K562 (cell line): Measurements from ENCODE around the gene LMBR1. TPM values are rescaled to one million over a fixed set of nuclear protein-coding genes. Genes with fewer than 3 reads are reported as not detected.
A peak's percentile ranks its signal among the peaks of the same experiment; 100 is the strongest.

ENCODE experiments used
- CAMTA2 ChIP-seq: fragments of 250-450 bp; sonication (Bioruptor Pico); conservative IDR thresholded peaks from 2 replicates; pipeline ENCODE4 v1.5.1; 2022
- CHD1 ChIP-seq: fragments of 200-600 bp; sonication (generic); IDR thresholded peaks from one replicate; pipeline ENCODE4 v1.6.1; 2012; ENCODE audit warnings: mild to moderate bottlenecking, moderate library complexity, low read length, inconsistent platforms
- DIDO1 ChIP-seq: fragments of 450-650 bp; IDR thresholded peaks from 2 replicates; pipeline ENCODE4 v1.6.1; 2016; ENCODE audit warnings: low read depth, missing biosample characterization, missing genetic modification characterization
- EGR1 ChIP-seq: fragments of 450-650 bp; conservative IDR thresholded peaks from 2 replicates; pipeline ENCODE4 v1.6.1; 2017; ENCODE audit warnings: mild to moderate bottlenecking
- FOXK1 ChIP-seq: sonication (generic); formaldehyde crosslinking; IDR thresholded peaks from 2 replicates; pipeline ENCODE4 v1.8.0; 2022; ENCODE audit warnings: missing genetic modification reagents, mild to moderate bottlenecking, borderline replicate concordance
- GATA2 ChIP-seq: sonication (generic); formaldehyde crosslinking; IDR thresholded peaks from 2 replicates; pipeline ENCODE4 v1.4.0; 2020; ENCODE audit warnings: mild to moderate bottlenecking, missing genetic modification reagents
- MYC ChIP-seq, 2 experiments: fragments of 250-450 bp in 1 of 2; sonication (Bioruptor Pico) in 1 of 2; IDR thresholded peaks; 2 replicates each; pipeline versions ENCODE4 v1.5.1 to v1.6.1; 2012 to 2021; ENCODE audit warnings: low read depth in 2 of 2, borderline replicate concordance in 1 of 2, improper control_type of control experiment in 1 of 2, low read length in 1 of 2, mild to moderate bottlenecking in 1 of 2, moderate library complexity in 1 of 2
- PCBP1 ChIP-seq: fragments of 200-400 bp; formaldehyde crosslinking; IDR thresholded peaks from 2 replicates; pipeline ENCODE4 v1.6.1; 2018; ENCODE audit warnings: mild to moderate bottlenecking, low read depth, low read length; ENCODE audit not compliant: poor library complexity, severe bottlenecking
- PRMT5 ChIP-seq: sonication (generic); formaldehyde crosslinking; IDR thresholded peaks from 2 replicates; pipeline ENCODE4 v1.5.0; 2020; ENCODE audit warnings: missing genetic modification reagents
- TAF7 ChIP-seq: fragments of 450-650 bp; IDR thresholded peaks from 2 replicates; pipeline ENCODE4 v1.6.1; 2016; ENCODE audit warnings: missing genetic modification characterization, missing compliant biosample characterization
- TOE1 ChIP-seq, 2 experiments: fragments of 450-650 bp in 1 of 2; sonication (generic) in 1 of 2; formaldehyde crosslinking in 1 of 2; IDR thresholded peaks; 2 replicates each; pipeline versions ENCODE4 v1.7.1 to v1.8.0; 2016 to 2022; ENCODE audit warnings: borderline replicate concordance in 2 of 2, mild to moderate bottlenecking in 2 of 2, antibody characterized with exemption in 1 of 2, inconsistent platforms in 1 of 2, low read depth in 1 of 2, missing genetic modification reagents in 1 of 2, moderate library complexity in 1 of 2
- YBX1 ChIP-seq: fragments of 450-650 bp; IDR thresholded peaks from 2 replicates; pipeline ENCODE4 v1.7.1; 2016; ENCODE audit warnings: mild to moderate bottlenecking
- ZC3H8 ChIP-seq: fragments of 450-650 bp; IDR thresholded peaks from 2 replicates; pipeline ENCODE4 v1.6.1; 2017
- ZNF121 ChIP-seq: sonication (generic); formaldehyde crosslinking; conservative IDR thresholded peaks from 2 replicates; pipeline ENCODE4 v1.8.0; 2022; ENCODE audit warnings: missing genetic modification reagents
- ZNF140 ChIP-seq: fragments of 250-450 bp; sonication (Bioruptor Pico); IDR thresholded peaks from 2 replicates; pipeline ENCODE4 v1.8.0; 2021; ENCODE audit warnings: moderate library complexity, mild to moderate bottlenecking, inconsistent platforms
- ZNF212 ChIP-seq: fragments of 450-650 bp; formaldehyde crosslinking; IDR thresholded peaks from 2 replicates; pipeline ENCODE4 v1.4.0; 2020; ENCODE audit warnings: mild to moderate bottlenecking
- polyA plus RNA-seq, 8 experiments: library from polyadenylated mRNA; depleted of rRNA in 4 of 8; stranded (reverse) in 5 of 8; unstranded in 3 of 8; fragments of >200 nt; fragmentation: Nextera tagmentation in 2 of 8; fragmentation: Illumina TruSeq in 1 of 8; extraction: Ambion mirVana in 2 of 8; extraction: Trizol in 1 of 8; gene quantifications; 2 replicates each; pipeline versions ENCODE4 v1.2.1 to v1.2.3, GENCODE V29; 2011 to 2014; ENCODE audit warnings: inconsistent platforms in 1 of 8, missing spikeins in 1 of 8
- total RNA-seq, 7 experiments: library from RNA; depleted of rRNA in 6 of 7; stranded (reverse); fragments of >200 nt in 6 of 7; fragmentation: Illumina TruSeq in 2 of 7; extraction: Trizol in 2 of 7; gene quantifications; 2 replicates each; pipeline versions ENCODE4 v1.2.1 to v1.2.3, GENCODE V29; 2011 to 2021; ENCODE audit warnings: low replicate concordance in 1 of 7
- TF ChIP-seq, protein P1 (sequence below), 2 experiments: fragments of 450-650 bp in 1 of 2; sonication (generic) in 1 of 2; formaldehyde crosslinking in 1 of 2; IDR thresholded peaks; 2 replicates each; pipeline versions ENCODE4 v1.7.1 to v1.9.0; 2016 to 2022; ENCODE audit warnings: inconsistent platforms in 1 of 2, mild to moderate bottlenecking in 1 of 2, missing genetic modification reagents in 1 of 2

Gene LMBR1
- total and polyA plus RNA-seq, 9 of the 15 experiments (the other 6 are each of a cell fraction or from before 2014, with no cell fraction given), result 7.7 to 90.0 (median 59.9) TPM

DNA sequence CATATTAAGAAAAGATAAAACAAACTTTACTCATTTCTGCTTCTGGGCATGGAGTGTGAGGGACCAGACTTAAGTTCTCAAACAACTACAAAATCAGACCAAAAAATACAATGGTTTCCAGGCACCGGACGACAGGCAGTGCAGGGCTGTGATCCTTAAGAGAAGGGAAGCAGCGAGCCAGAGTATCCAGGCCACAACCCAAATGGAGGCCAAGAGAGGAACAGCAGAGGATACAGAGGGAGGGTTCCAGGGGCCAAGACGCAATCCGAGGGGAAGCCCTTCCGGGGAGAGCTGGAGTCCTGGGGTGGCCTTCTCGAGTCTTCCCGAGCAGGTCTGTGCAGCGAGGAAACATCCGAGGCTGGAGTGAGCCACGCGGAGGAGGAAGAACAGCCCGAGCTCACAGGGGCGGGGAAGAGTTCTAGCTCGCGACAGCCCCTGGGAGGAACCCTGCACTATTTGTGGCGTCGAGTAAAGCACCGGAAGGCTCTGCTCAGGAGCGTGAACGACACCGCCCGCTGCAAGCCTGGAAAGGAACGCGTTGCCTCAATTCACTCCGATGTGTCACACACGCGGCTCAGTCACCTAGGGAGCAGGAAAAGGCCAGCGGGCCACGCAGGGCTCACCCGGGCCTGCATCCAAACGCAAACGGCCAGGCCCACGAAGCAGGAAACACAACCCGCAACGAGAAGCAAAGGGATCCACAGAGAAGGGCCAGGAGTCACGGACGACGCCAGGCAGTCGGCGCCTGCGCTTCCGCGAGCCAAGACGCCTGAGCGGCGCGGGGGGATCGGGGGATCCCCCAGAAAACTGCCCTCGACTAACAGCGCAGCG lies 253.3 kb downstream of the LMBR1 start (continued):
- TF ChIP-seq TOE1 (IDR thresholded peaks at IDR 0.05; ENCODE audit: borderline replicate concordance), result peak; percentile 41; the same call in 1 of the 2 replicates
- TF ChIP-seq TOE1 (CRISPR knock-in tag; IDR thresholded peaks at IDR 0.05; ENCODE audit: borderline replicate concordance, low read depth), result no peak
- peak; percentile 55 for TF ChIP-seq CHD1
- no peak for TF ChIP-seq EGR1
- TF ChIP-seq PRMT5 (CRISPR knock-in tag), result 0 out of 2 replicates have a peak, but pooled peaks have one; percentile 59
- no peak for TF ChIP-seq DIDO1
- 0 out of 2 replicates have a peak, but pooled peaks have one; percentile 17 for TF ChIP-seq ZC3H8
- no peak for TF ChIP-seq CAMTA2 (CRISPR knock-in tag)
- TF ChIP-seq GATA2, result no peak
- no peak for TF ChIP-seq YBX1
- TF ChIP-seq TAF7, result 0 out of 2 replicates have a peak, but pooled peaks have one; percentile 14
- TF ChIP-seq FOXK1 (CRISPR knock-in tag), result peak; percentile 30; the same call in 1 of the 2 replicates
- TF ChIP-seq PCBP1, result peak; percentile 41
- TF ChIP-seq ZNF140 (CRISPR knock-in tag), result no peak
- no peak for TF ChIP-seq MYC (IDR thresholded peaks at IDR 0.05; ENCODE audit: low read depth, low read length)
- TF ChIP-seq MYC (CRISPR knock-in tag; IDR thresholded peaks at IDR 0.05; ENCODE audit: borderline replicate concordance, low read depth), result peak; percentile 55; the same call in 1 of the 2 replicates
- TF ChIP-seq, protein P1, sequence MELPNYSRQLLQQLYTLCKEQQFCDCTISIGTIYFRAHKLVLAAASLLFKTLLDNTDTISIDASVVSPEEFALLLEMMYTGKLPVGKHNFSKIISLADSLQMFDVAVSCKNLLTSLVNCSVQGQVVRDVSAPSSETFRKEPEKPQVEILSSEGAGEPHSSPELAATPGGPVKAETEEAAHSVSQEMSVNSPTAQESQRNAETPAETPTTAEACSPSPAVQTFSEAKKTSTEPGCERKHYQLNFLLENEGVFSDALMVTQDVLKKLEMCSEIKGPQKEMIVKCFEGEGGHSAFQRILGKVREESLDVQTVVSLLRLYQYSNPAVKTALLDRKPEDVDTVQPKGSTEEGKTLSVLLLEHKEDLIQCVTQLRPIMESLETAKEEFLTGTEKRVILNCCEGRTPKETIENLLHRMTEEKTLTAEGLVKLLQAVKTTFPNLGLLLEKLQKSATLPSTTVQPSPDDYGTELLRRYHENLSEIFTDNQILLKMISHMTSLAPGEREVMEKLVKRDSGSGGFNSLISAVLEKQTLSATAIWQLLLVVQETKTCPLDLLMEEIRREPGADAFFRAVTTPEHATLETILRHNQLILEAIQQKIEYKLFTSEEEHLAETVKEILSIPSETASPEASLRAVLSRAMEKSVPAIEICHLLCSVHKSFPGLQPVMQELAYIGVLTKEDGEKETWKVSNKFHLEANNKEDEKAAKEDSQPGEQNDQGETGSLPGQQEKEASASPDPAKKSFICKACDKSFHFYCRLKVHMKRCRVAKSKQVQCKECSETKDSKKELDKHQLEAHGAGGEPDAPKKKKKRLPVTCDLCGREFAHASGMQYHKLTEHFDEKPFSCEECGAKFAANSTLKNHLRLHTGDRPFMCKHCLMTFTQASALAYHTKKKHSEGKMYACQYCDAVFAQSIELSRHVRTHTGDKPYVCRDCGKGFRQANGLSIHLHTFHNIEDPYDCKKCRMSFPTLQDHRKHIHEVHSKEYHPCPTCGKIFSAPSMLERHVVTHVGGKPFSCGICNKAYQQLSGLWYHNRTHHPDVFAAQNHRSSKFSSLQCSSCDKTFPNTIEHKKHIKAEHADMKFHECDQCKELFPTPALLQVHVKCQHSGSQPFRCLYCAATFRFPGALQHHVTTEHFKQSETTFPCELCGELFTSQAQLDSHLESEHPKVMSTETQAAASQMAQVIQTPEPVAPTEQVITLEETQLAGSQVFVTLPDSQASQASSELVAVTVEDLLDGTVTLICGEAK (IDR thresholded peaks at IDR 0.05), result 0 out of 2 replicates have a peak, but pooled peaks have one; percentile 34
- TF ChIP-seq, protein P1 (CRISPR knock-in tag; IDR thresholded peaks at IDR 0.05), result no peak
- TF ChIP-seq ZNF121, result no peak
- no peak for TF ChIP-seq ZNF212 (CRISPR knock-in tag)
